H1 (cell line): ENCODE data around the gene RPLP2. TPM values are rescaled to one million over a fixed set of nuclear protein-coding genes. Genes with fewer than 3 reads are reported as not detected.

Experiments used
- CTCF ChIA-PET: fragments of 300-600 bp; sonication (Branson Sonifier 250); formaldehyde crosslinking; loops from one replicate; lab custom pipeline; 2021; ENCODE audit not compliant: partially characterized antibody; lab: Charles Lee
- POLR2A ChIA-PET: fragments of 300-600 bp; sonication (Branson Sonifier 250); formaldehyde crosslinking; loops from one replicate; lab custom pipeline; 2021; ENCODE audit warnings: inconsistent platforms; ENCODE audit not compliant: partially characterized antibody; lab: Charles Lee
- DNase-seq, 2 experiments: peaks; one replicate each; pipeline versions ENCODE4 v3.0.0 to v3.0.0-alpha.2; 2010 to 2022; ENCODE audit warnings: low spot score in 2 of 2, low read depth in 1 of 2, mixed read lengths in 1 of 2
- FAIRE-seq: peaks from 2 replicates; lab custom pipeline; 2011; peaks lifted over from hg19 to GRCh38; lab: Jason Lieb, UNC
- H2AFZ ChIP-seq: 2 replicates; pipeline ENCODE4 v1.8.1; 2012; ENCODE audit warnings: low read length, inconsistent platforms
- H2AK5ac ChIP-seq: 2 replicates; pipeline ENCODE4 v1.6.1; 2013; ENCODE audit warnings: low read depth, low read length
- H2BK120ac ChIP-seq: replicated peaks from 2 replicates; pipeline ENCODE3; 2013; ENCODE audit warnings: low read depth, low read length, inconsistent platforms
- H2BK12ac ChIP-seq: 2 replicates; pipeline ENCODE4 v1.6.1; 2013; ENCODE audit warnings: low read depth, low read length
- H2BK15ac ChIP-seq: 2 replicates; pipeline ENCODE4 v1.6.1; 2013; ENCODE audit warnings: low read length
- H2BK20ac ChIP-seq: 2 replicates; pipeline ENCODE4 v1.6.1; 2013; ENCODE audit warnings: low read length
- H2BK5ac ChIP-seq: 2 replicates; pipeline ENCODE4 v1.6.1; 2013; ENCODE audit warnings: low read depth, low read length
- H3K14ac ChIP-seq: 2 replicates; pipeline ENCODE4 v1.6.1; 2013; ENCODE audit warnings: inconsistent platforms; ENCODE audit not compliant: insufficient read length
- H3K18ac ChIP-seq: 2 replicates; pipeline ENCODE4 v1.6.1; 2013; ENCODE audit warnings: low read length; ENCODE audit errors: extremely low read depth
- H3K23ac ChIP-seq: 2 replicates; pipeline ENCODE4 v1.6.1; 2013; ENCODE audit warnings: inconsistent platforms; ENCODE audit not compliant: insufficient read length
- H3K23me2 ChIP-seq: 2 replicates; pipeline ENCODE4 v1.6.1; 2013; ENCODE audit warnings: low read depth, low read length
- H3K27ac ChIP-seq: 2 replicates; pipeline ENCODE4 v1.6.1; 2011; ENCODE audit warnings: low read depth, low read length, inconsistent platforms
- H3K27me3 ChIP-seq, 4 experiments: replicated peaks in 1 of 4; 1 replicate in 1 of 4; 2 replicates in 3 of 4; pipeline versions ENCODE4 v1.6.1 to v1.8.1; 2011 to 2013; ENCODE audit warnings: low read length in 3 of 4, mild to moderate bottlenecking in 3 of 4, inconsistent platforms in 2 of 4, mixed read lengths in 2 of 4, moderate library complexity in 1 of 4; ENCODE audit not compliant: control insufficient read depth in 3 of 4, insufficient read depth in 3 of 4; ENCODE audit errors: extremely low read depth in 1 of 4
- H3K36me3 ChIP-seq, 4 experiments: 2 replicates each; pipeline versions ENCODE4 v1.6.1 to v1.8.1; 2011 to 2013; ENCODE audit warnings: mild to moderate bottlenecking in 4 of 4, low read length in 3 of 4, moderate library complexity in 2 of 4, control low read depth in 1 of 4, inconsistent platforms in 1 of 4; ENCODE audit not compliant: insufficient read depth in 4 of 4, control insufficient read depth in 2 of 4
- H3K4ac ChIP-seq: replicated peaks from 2 replicates; pipeline ENCODE3; 2013; ENCODE audit warnings: low read length, low read depth, mixed read lengths, inconsistent platforms; ENCODE audit not compliant: insufficient read length
- H3K4me1 ChIP-seq, 4 experiments: replicated peaks in 1 of 4; 1 replicate in 1 of 4; 2 replicates in 3 of 4; pipeline versions ENCODE4 v1.6.1 to v1.8.1; 2011 to 2013; ENCODE audit warnings: low read length in 3 of 4, inconsistent platforms in 2 of 4, mixed read lengths in 1 of 4; ENCODE audit not compliant: insufficient read depth in 4 of 4, control insufficient read depth in 3 of 4
- H3K4me2 ChIP-seq, 2 experiments: 2 replicates each; pipeline versions ENCODE4 v1.6.1 to v1.8.1; 2011 to 2013; ENCODE audit warnings: low read depth in 2 of 2, low read length in 2 of 2, control low read depth in 1 of 2, inconsistent platforms in 1 of 2, mild to moderate bottlenecking in 1 of 2; ENCODE audit not compliant: insufficient read depth in 1 of 2
- H3K4me3 ChIP-seq, 4 experiments: fragments of 200-600, 300-600 bp in 1 of 4; sonication (generic), shearing (Covaris generic), sonication (Bioruptor Twin) in 1 of 4; 2 replicates each; pipeline versions ENCODE4 v1.5.1 to v1.8.1; 2011 to 2016; ENCODE audit warnings: low read length in 4 of 4, low read depth in 3 of 4, control low read depth in 2 of 4, inconsistent platforms in 2 of 4, mild to moderate bottlenecking in 2 of 4, mixed read lengths in 1 of 4, moderate library complexity in 1 of 4; ENCODE audit not compliant: insufficient read depth in 2 of 4; ENCODE audit errors: extremely low read depth in 1 of 4
- H3K56ac ChIP-seq: replicated peaks from 2 replicates; pipeline ENCODE3; 2013; ENCODE audit warnings: low read depth, mild to moderate bottlenecking, mixed read lengths, low read length, inconsistent platforms; ENCODE audit not compliant: insufficient read length
- H3K79me1 ChIP-seq: 2 replicates; pipeline ENCODE4 v1.6.1; 2013; ENCODE audit warnings: low read depth, low read length, control low read depth
- H3K79me2 ChIP-seq, 2 experiments: 2 replicates each; pipeline versions ENCODE4 v1.6.1 to v1.8.1; 2012 to 2013; ENCODE audit warnings: low read length in 2 of 2, mild to moderate bottlenecking in 2 of 2, inconsistent platforms in 1 of 2; ENCODE audit not compliant: insufficient read depth in 2 of 2, control insufficient read depth in 1 of 2
- H3K9ac ChIP-seq, 4 experiments: replicated peaks in 1 of 4; 1 replicate in 1 of 4; 2 replicates in 3 of 4; pipeline versions ENCODE4 v1.6.1 to v1.8.1; 2011 to 2013; ENCODE audit warnings: low read depth in 3 of 4, low read length in 3 of 4, control low read depth in 2 of 4, mild to moderate bottlenecking in 2 of 4, moderate library complexity in 2 of 4, inconsistent platforms in 1 of 4; ENCODE audit errors: extremely low read depth in 1 of 4
- H3K9me3 ChIP-seq, 2 experiments: 2 replicates each; pipeline versions ENCODE4 v1.6.1 to v1.8.1; 2012 to 2013; ENCODE audit warnings: mild to moderate bottlenecking in 2 of 2, moderate library complexity in 2 of 2, control low read depth in 1 of 2, inconsistent platforms in 1 of 2, low read depth in 1 of 2, low read length in 1 of 2, mixed read lengths in 1 of 2; ENCODE audit not compliant: insufficient read depth in 2 of 2
- H4K20me1 ChIP-seq, 2 experiments: replicated peaks in 1 of 2; 2 replicates each; pipeline versions ENCODE3 to v1.8.1; 2011 to 2013; ENCODE audit warnings: inconsistent platforms in 2 of 2, low read length in 2 of 2, mild to moderate bottlenecking in 1 of 2; ENCODE audit not compliant: insufficient read depth in 2 of 2, control insufficient read depth in 1 of 2
- H4K5ac ChIP-seq: 2 replicates; pipeline ENCODE4 v1.6.1; 2013; ENCODE audit warnings: low read length, low read depth, mixed read lengths, inconsistent platforms; ENCODE audit not compliant: insufficient read length
- H4K8ac ChIP-seq: 2 replicates; pipeline ENCODE4 v1.8.0; 2013; ENCODE audit warnings: mild to moderate bottlenecking, moderate library complexity, low read length, inconsistent platforms; ENCODE audit not compliant: insufficient read depth; ENCODE audit errors: extremely low read depth
- H4K91ac ChIP-seq: replicated peaks from 2 replicates; pipeline ENCODE3; 2013; ENCODE audit warnings: low read length, mixed read lengths, inconsistent platforms; ENCODE audit not compliant: insufficient read length
- BCL11A ChIP-seq, 2 experiments: IDR thresholded peaks; one replicate each; pipeline ENCODE4 v1.6.1; 2011; ENCODE audit warnings: low read depth in 2 of 2, low read length in 2 of 2, mild to moderate bottlenecking in 2 of 2
- CEBPB ChIP-seq: IDR thresholded peaks from 2 replicates; pipeline ENCODE4 v1.6.1; 2012; ENCODE audit warnings: low read depth, low read length
- CTBP2 ChIP-seq: IDR thresholded peaks from 2 replicates; pipeline ENCODE4 v1.7.0; 2011; ENCODE audit warnings: borderline replicate concordance, mild to moderate bottlenecking, moderate library complexity, mixed read lengths, low read length; ENCODE audit not compliant: insufficient read depth, insufficient read length
- CTCF ChIP-seq, 3 experiments: IDR thresholded peaks; 1 replicate in 2 of 3; 2 replicates in 1 of 3; pipeline versions ENCODE4 v1.5.1 to v1.6.1; 2011; ENCODE audit warnings: low read length in 3 of 3, mild to moderate bottlenecking in 3 of 3, inconsistent platforms in 2 of 3, low read depth in 1 of 3, moderate library complexity in 1 of 3; ENCODE audit not compliant: insufficient read depth in 1 of 3; ENCODE audit errors: control extremely low read depth in 1 of 3
- HDAC6 ChIP-seq: IDR thresholded peaks from one replicate; pipeline ENCODE4 v1.7.1; 2012; ENCODE audit warnings: low read depth, mild to moderate bottlenecking, inconsistent platforms, low read length, moderate library complexity
- JUND ChIP-seq: IDR thresholded peaks from 2 replicates; pipeline ENCODE4 v1.6.1; 2011; ENCODE audit warnings: mild to moderate bottlenecking, improper control_type of control experiment, low read length
- NRF1 ChIP-seq: IDR thresholded peaks from 2 replicates; pipeline ENCODE4 v1.6.1; 2011; ENCODE audit warnings: mild to moderate bottlenecking, low read depth, low read length, improper control_type of control experiment
- POLR2AphosphoS5 ChIP-seq: IDR thresholded peaks from 2 replicates; pipeline ENCODE4 v1.6.1; 2011; ENCODE audit warnings: low read depth, low read length
- RBBP5 ChIP-seq: IDR thresholded peaks from 2 replicates; pipeline ENCODE4 v1.7.1; 2012; ENCODE audit warnings: low read depth, mild to moderate bottlenecking, inconsistent platforms, low read length, moderate library complexity, borderline replicate concordance
- WGBS, 2 experiments: shearing (Covaris generic) in 1 of 2; methylation state at CpG; one replicate each; pipeline versions ENCODE4 v1.1.6 to v1.1.7; 2013 to 2015; ENCODE audit warnings: low lambda C conversion rate in 2 of 2, mixed read lengths in 2 of 2, inconsistent platforms in 1 of 2, low coverage in 1 of 2, missing lambda C conversion rate in 1 of 2; ENCODE audit not compliant: insufficient replicate concordance in 2 of 2, insufficient coverage in 1 of 2, insufficient read length in 1 of 2; ENCODE audit errors: extremely low coverage in 1 of 2, missing lambda C conversion rate in 1 of 2; 5-methylcytosine and 5-hydroxymethylcytosine counted together
- polyA plus RNA-seq, 7 experiments: library from polyadenylated mRNA; depleted of rRNA in 3 of 7; stranded (reverse) in 5 of 7; unstranded in 2 of 7; fragments of >200 nt in 5 of 7; fragments of 200-250 nt in 2 of 7; gene quantifications; 1 replicate in 5 of 7; 2 replicates in 1 of 7; 4 replicates in 1 of 7; pipeline versions ENCODE4 v1.2.1 to v1.2.3, GENCODE V29; 2011 to 2013; ENCODE audit warnings: missing spikeins in 2 of 7, mixed read lengths in 2 of 7
- total RNA-seq: library from RNA; stranded (reverse); fragmentation: NEBNext Ultra II Directional; extraction: Animal tissue kit (Norgen Biotek cat#: 25700); gene quantifications from 2 replicates; pipeline ENCODE4 v1.2.1, GENCODE V29; 2021

RPLP2 gene
- total and polyA plus RNA-seq, 2 of the 8 experiments (the other 6 are each of a cell fraction or from before 2014, with no cell fraction given), result 1,789 to 2,106 TPM

- 4% methylated on average over 26 of the region's 55 CpGs; no CpG with 5 or more reads in 1 of the 2 experiments for WGBS, 2 experiments
- no peak for TF ChIP-seq RBBP5
- TF ChIP-seq NRF1, result no peak
- no peak for TF ChIP-seq POLR2AphosphoS5
- no peak for TF ChIP-seq HDAC6
- no peak for TF ChIP-seq CTCF (IDR thresholded peaks at IDR 0.05; ENCODE audit: control extremely low read depth in 1 of 3, insufficient read depth in 1 of 3, low read depth in 1 of 3, low read length in 3 of 3)
- TF ChIP-seq BCL11A (IDR thresholded peaks at IDR 0.05; ENCODE audit: low read depth in 2 of 2, low read length in 2 of 2), result no peak
- peak; percentile 32; the same call in 1 of the 2 replicates for TF ChIP-seq JUND
- TF ChIP-seq CEBPB, result no peak
- TF ChIP-seq CTBP2, result no peak
Measured at GRCh38 chr11:833114-833791, 23.5 kb downstream of the RPLP2 start.

More at GRCh38 chr11:833114-833791, 23.5 kb downstream of the RPLP2 start:
- Histone ChIP-seq H3K4ac (no peak overlapping the region), H2BK5ac (no peak overlapping the region), H3K4me1 (peaks cover 0 to 45% (median 37%) of the 10 kb centered on the region in 4 experiments; a peak in 6 of 7 replicates), H3K4me3 (peak overlapping the region; percentile 51 to 76 (median 58)), H3K27ac (no peak overlapping the region), H4K20me1 (peaks cover 2 to 24% of the 10 kb centered on the region in 2 experiments), H3K27me3 (peaks cover 6 to 35% (median 29%) of the 10 kb centered on the region in 4 experiments), H3K23me2 (peaks cover 29% of the 10 kb centered on the region), H4K91ac (no peak overlapping the region), H2BK20ac (no peak overlapping the region), H3K9ac (peak overlapping the region in 3 of 4 experiments; percentile 13 to 65 (median 62); a peak in 5 of 7 replicates), H3K79me1 (no peaks in the 10 kb centered on the region; the same call in 1 of the 2 replicates), H3K18ac (peak overlapping the region; percentile 48), H2BK120ac (no peak overlapping the region), H2BK15ac (no peak overlapping the region), H3K9me3 (no peaks in the 10 kb centered on the region), H3K79me2 (no peaks in the 10 kb centered on the region; a peak in 1 of 4 replicates), H3K4me2 (peak overlapping the region; percentile 81 to 84), H2AK5ac (no peak overlapping the region), H2BK12ac (0 out of 2 replicates have a peak overlapping the region, but pooled peaks have one; percentile 23), H3K23ac (no peak overlapping the region), H3K36me3 (peaks cover 0 to 13% (median 5%) of the 10 kb centered on the region in 4 experiments; a peak in 4 of 8 replicates), H3K56ac (no peak overlapping the region), H3K14ac (no peak overlapping the region), H2AFZ (no peak overlapping the region), H4K5ac (no peak overlapping the region), H4K8ac (no peak overlapping the region)
- peak in 1 of 2 experiments; percentile 77 for DNase-seq
- CTCF ChIA-PET, result interaction anchor here (0.6 to 2.5 kb wide), 6 partner anchors 10 to 103 kb away, joined by 3 to 17 read pairs (median 4); partner anchors contain the start of genes PNPLA2, POLR2L and TSPAN4
- no peak for FAIRE-seq
- POLR2A ChIA-PET, result interaction anchor here (1.0 to 53.0 kb wide), 5 partner anchors 3 to 90 kb away, joined by 3 to 1917 read pairs (median 234); partner anchors contain the start of genes CD151, CEND1, CRACR2B and PIDD1
